HCT116 (cell line): ENCODE results near the gene SERTAD2. TPM values are rescaled to one million over a fixed set of nuclear protein-coding genes. Genes with fewer than 3 reads are reported as not detected.

Experiments
- ATAC-seq: fragments of 200-7000 bp; cut with Tn5 transposase; 2 replicates; pipeline ENCODE4 v1.9.1; 2020; ENCODE audit warnings: mild to moderate bottlenecking, moderate library complexity
- BruUV-seq: library from RNA; stranded (reverse); fragments of 400-500 nt; replicated peaks from 2 replicates; lab custom pipeline; 2021; lab: Mats Ljungman, UMichigan
- CTCF ChIA-PET: fragments of 300-600 bp; sonication (Branson Sonifier 250); formaldehyde crosslinking; loops from one replicate; lab custom pipeline; 2021; ENCODE audit warnings: antibody characterized with exemption; lab: Charles Lee
- POLR2A ChIA-PET: fragments of 300-600, 350-600 bp; sonication (Branson Sonifier 250); formaldehyde crosslinking; loops from one replicate; lab custom pipeline; 2021; ENCODE audit warnings: antibody characterized with exemption; lab: Charles Lee
- RAD21 ChIA-PET, 2 experiments: fragments of 300-600 bp; sonication (Branson Sonifier 250); formaldehyde crosslinking; loops; one replicate each; lab custom pipeline; 2023; ENCODE audit warnings: low total read pairs in 2 of 2; ENCODE audit not compliant: uncharacterized antibody in 2 of 2, unreplicated experiment in 2 of 2, low non-redundant PET in 1 of 2; lab: Charles Lee
- DNase-seq: peaks from one replicate; pipeline ENCODE4 v3.0.0-alpha.2; 2010; ENCODE audit warnings: low read depth, low spot score
- H2AFZ ChIP-seq: fragments of 200-600 bp; shearing (Covaris generic), sonication (generic); 2 replicates; pipeline ENCODE4 v1.6.1; 2017; ENCODE audit warnings: low read depth, mixed run types, mixed read lengths, antibody characterized with exemption, low read length; ENCODE audit not compliant: poor library complexity, severe bottlenecking
- H3K27ac ChIP-seq: 2 replicates; pipeline ENCODE4 v1.5.1; 2012; ENCODE audit warnings: low read depth, low read length
- H3K27me3 ChIP-seq: fragments of 200-600 bp; sonication (generic); 2 replicates; pipeline ENCODE4 v1.6.1; 2016; ENCODE audit warnings: mixed run types, low read length, mixed read lengths; ENCODE audit not compliant: insufficient read depth
- H3K36me3 ChIP-seq, 2 experiments: fragments of 200-500 bp in 1 of 2; fragments of 200-600 bp in 1 of 2; sonication (Bioruptor generic) in 1 of 2; sonication (generic) in 1 of 2; 2 replicates each; pipeline versions ENCODE4 v1.5.1 to v1.6.1; 2014 to 2016; ENCODE audit warnings: low read length in 2 of 2, inconsistent platforms in 1 of 2, mixed read lengths in 1 of 2, mixed run types in 1 of 2; ENCODE audit not compliant: insufficient read depth in 2 of 2, control insufficient read depth in 1 of 2
- H3K4me1 ChIP-seq, 2 experiments: fragments of 200-600 bp in 1 of 2; sonication (generic) in 1 of 2; 2 replicates each; pipeline versions ENCODE4 v1.5.1 to v1.6.1; 2012 to 2017; ENCODE audit warnings: low read length in 2 of 2, inconsistent platforms in 1 of 2, mild to moderate bottlenecking in 1 of 2, mixed read lengths in 1 of 2, mixed run types in 1 of 2, moderate library complexity in 1 of 2; ENCODE audit not compliant: insufficient read depth in 2 of 2, control insufficient read depth in 1 of 2
- H3K4me2 ChIP-seq: fragments of 200-600 bp; sonication (generic); 2 replicates; pipeline ENCODE4 v1.6.1; 2017; ENCODE audit warnings: mixed run types, low read length, mixed read lengths
- H3K4me3 ChIP-seq, 2 experiments: fragments of 200-600 bp in 1 of 2; sonication (generic) in 1 of 2; replicated peaks in 1 of 2; 2 replicates each; pipeline ENCODE4 v1.5.1; 2011 to 2016; ENCODE audit warnings: low read length in 2 of 2, control low read depth in 1 of 2, low read depth in 1 of 2, mild to moderate bottlenecking in 1 of 2, mixed read lengths in 1 of 2, mixed run types in 1 of 2
- H3K79me2 ChIP-seq: fragments of 200-600 bp; sonication (generic); 2 replicates; pipeline ENCODE4 v1.6.1; 2017; ENCODE audit warnings: mild to moderate bottlenecking, mixed run types, low read length, moderate library complexity, mixed read lengths; ENCODE audit not compliant: insufficient read depth
- H3K9ac ChIP-seq: fragments of 200-600 bp; sonication (generic); 2 replicates; pipeline ENCODE4 v1.6.1; 2016; ENCODE audit warnings: low read length, mixed read lengths
- H3K9me2 ChIP-seq: fragments of 200-600 bp; sonication (generic), shearing (Covaris generic); 2 replicates; pipeline ENCODE4 v1.6.1; 2017; ENCODE audit warnings: mixed run types, mild to moderate bottlenecking, moderate library complexity; ENCODE audit not compliant: insufficient read depth
- H3K9me3 ChIP-seq, 2 experiments: fragments of 200-500 bp in 1 of 2; fragments of 200-600 bp in 1 of 2; sonication (Bioruptor generic) in 1 of 2; sonication (generic) in 1 of 2; 2 replicates each; pipeline ENCODE4 v1.6.1; 2014 to 2017; ENCODE audit warnings: low read length in 2 of 2, mixed read lengths in 2 of 2, inconsistent platforms in 1 of 2, low read depth in 1 of 2, mild to moderate bottlenecking in 1 of 2, mixed run types in 1 of 2, moderate library complexity in 1 of 2; ENCODE audit not compliant: control insufficient read depth in 1 of 2, insufficient read depth in 1 of 2
- H4K20me1 ChIP-seq: fragments of 200-600 bp; sonication (generic), shearing (Covaris generic); 2 replicates; pipeline ENCODE4 v1.6.1; 2017; ENCODE audit warnings: mixed run types, mild to moderate bottlenecking, moderate library complexity; ENCODE audit not compliant: insufficient read depth
- CBX3 ChIP-seq: IDR thresholded peaks from 2 replicates; pipeline ENCODE4 v1.6.1; 2012; ENCODE audit warnings: low read depth
- CEBPB ChIP-seq: IDR thresholded peaks from 2 replicates; pipeline ENCODE4 v1.6.1; 2012; ENCODE audit warnings: low read depth
- EGR1 ChIP-seq: IDR thresholded peaks from 2 replicates; pipeline ENCODE4 v1.6.1; 2012; ENCODE audit warnings: low read depth
- ELF1 ChIP-seq: IDR thresholded peaks from 2 replicates; pipeline ENCODE4 v1.6.1; 2012; ENCODE audit warnings: low read depth, borderline replicate concordance
- EZH2 ChIP-seq: fragments of 200-600 bp; sonication (generic); IDR thresholded peaks from 2 replicates; pipeline ENCODE4 v1.6.1; 2017; ENCODE audit warnings: antibody characterized with exemption, mixed run types
- FOSL1 ChIP-seq: IDR thresholded peaks from 2 replicates; pipeline ENCODE4 v1.6.1; 2012; ENCODE audit warnings: low read depth
- JUND ChIP-seq: IDR thresholded peaks from 2 replicates; pipeline ENCODE4 v1.6.1; 2012
- POLR2A ChIP-seq: IDR thresholded peaks from 2 replicates; pipeline ENCODE4 v1.7.0; 2011; ENCODE audit warnings: borderline replicate concordance; ENCODE audit not compliant: insufficient read depth, insufficient read length; ENCODE audit errors: extremely low read depth
- SIN3A ChIP-seq: IDR thresholded peaks from 2 replicates; pipeline ENCODE4 v1.6.1; 2012; ENCODE audit warnings: low read depth
- TCF7L2 ChIP-seq: IDR thresholded peaks from 2 replicates; pipeline ENCODE4 v1.7.0; 2011; ENCODE audit warnings: borderline replicate concordance, inconsistent platforms; ENCODE audit not compliant: insufficient read depth, insufficient read length; ENCODE audit errors: extremely low read depth
- ZFX ChIP-seq: fragments of 450-650 bp; IDR thresholded peaks from 2 replicates; pipeline ENCODE4 v1.6.1; 2017
- ZNF274 ChIP-seq: fragments of 200-500 bp; sonication (Bioruptor generic); IDR thresholded peaks from 2 replicates; pipeline ENCODE4 v1.6.1; 2014; ENCODE audit warnings: mild to moderate bottlenecking, low read depth, low read length, inconsistent platforms
- intact Hi-C: fragments of 100-400 bp; cut with micrococcal nuclease; formaldehyde crosslinking; loops from 2 replicates; pipeline ENCODE4 v1.10.0; 2022
- total RNA-seq: library from RNA; stranded (reverse); gene quantifications from one replicate; pipeline ENCODE4 v1.2.1, GENCODE V29; 2021; ENCODE audit not compliant: unreplicated experiment
- TF ChIP-seq, protein P1 (sequence below), 3 experiments: fragments of 200-600 bp in 1 of 3; sonication (generic) in 1 of 3; IDR thresholded peaks in 2 of 3; conservative IDR thresholded peaks in 1 of 3; 2 replicates each; pipeline ENCODE4 v1.5.1; 2012 to 2017; ENCODE audit warnings: low read depth in 2 of 3, low read length in 2 of 3, antibody characterized with exemption in 1 of 3, borderline replicate concordance in 1 of 3, control low read depth in 1 of 3, mild to moderate bottlenecking in 1 of 3, mixed read lengths in 1 of 3, mixed run types in 1 of 3, moderate library complexity in 1 of 3; ENCODE audit not compliant: insufficient read depth in 1 of 3
- TF ChIP-seq, protein P2 (sequence below): IDR thresholded peaks from 2 replicates; pipeline ENCODE4 v1.6.1; 2012; ENCODE audit warnings: low read depth
- TF ChIP-seq, protein P3 (sequence below): IDR thresholded peaks from 2 replicates; pipeline ENCODE4 v1.6.1; 2012
- TF ChIP-seq, protein P4 (sequence below): IDR thresholded peaks from 2 replicates; pipeline ENCODE4 v1.6.1; 2012

Gene SERTAD2
- total RNA-seq, 1 experiment from 2014 or later: 80.1 TPM

DNA sequence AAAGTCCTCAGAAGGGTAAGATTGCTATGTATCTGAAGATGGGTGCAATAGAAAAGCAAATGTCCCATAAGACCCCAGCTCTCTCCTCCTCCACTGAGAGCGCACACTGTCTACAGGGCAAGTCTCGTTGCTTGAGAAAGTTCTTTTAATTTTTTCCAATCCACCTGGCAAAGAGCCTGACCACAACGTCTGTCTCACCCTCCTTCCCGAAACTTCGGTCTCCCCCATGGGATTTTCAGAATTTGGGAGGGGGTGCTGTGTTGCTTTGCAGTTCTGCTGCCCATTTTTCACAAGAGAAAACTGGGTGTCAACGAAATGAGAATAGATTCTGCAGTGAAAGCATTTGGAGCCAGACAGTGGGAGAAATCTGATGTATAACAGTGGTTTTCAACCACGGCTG, 40.4 kb downstream of the SERTAD2 start:
- TF ChIP-seq, protein P1, sequence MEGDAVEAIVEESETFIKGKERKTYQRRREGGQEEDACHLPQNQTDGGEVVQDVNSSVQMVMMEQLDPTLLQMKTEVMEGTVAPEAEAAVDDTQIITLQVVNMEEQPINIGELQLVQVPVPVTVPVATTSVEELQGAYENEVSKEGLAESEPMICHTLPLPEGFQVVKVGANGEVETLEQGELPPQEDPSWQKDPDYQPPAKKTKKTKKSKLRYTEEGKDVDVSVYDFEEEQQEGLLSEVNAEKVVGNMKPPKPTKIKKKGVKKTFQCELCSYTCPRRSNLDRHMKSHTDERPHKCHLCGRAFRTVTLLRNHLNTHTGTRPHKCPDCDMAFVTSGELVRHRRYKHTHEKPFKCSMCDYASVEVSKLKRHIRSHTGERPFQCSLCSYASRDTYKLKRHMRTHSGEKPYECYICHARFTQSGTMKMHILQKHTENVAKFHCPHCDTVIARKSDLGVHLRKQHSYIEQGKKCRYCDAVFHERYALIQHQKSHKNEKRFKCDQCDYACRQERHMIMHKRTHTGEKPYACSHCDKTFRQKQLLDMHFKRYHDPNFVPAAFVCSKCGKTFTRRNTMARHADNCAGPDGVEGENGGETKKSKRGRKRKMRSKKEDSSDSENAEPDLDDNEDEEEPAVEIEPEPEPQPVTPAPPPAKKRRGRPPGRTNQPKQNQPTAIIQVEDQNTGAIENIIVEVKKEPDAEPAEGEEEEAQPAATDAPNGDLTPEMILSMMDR (IDR thresholded peaks at IDR 0.05 in 2 of 3, conservative IDR thresholded peaks at IDR 0.05 in 1 of 3; ENCODE audit: borderline replicate concordance in 1 of 3, insufficient read depth in 1 of 3, low read depth in 2 of 3, low read length in 2 of 3): no peak
- TF ChIP-seq POLR2A (no peak), CBX3 (no peak), JUND (no peak), EGR1 (no peak), EZH2 (no peak), FOSL1 (no peak), SIN3A (no peak), CEBPB (no peak), ZNF274 (no peak), ELF1 (no peak), ZFX (no peak), TCF7L2 (no peak)
- TF ChIP-seq, protein P2, sequence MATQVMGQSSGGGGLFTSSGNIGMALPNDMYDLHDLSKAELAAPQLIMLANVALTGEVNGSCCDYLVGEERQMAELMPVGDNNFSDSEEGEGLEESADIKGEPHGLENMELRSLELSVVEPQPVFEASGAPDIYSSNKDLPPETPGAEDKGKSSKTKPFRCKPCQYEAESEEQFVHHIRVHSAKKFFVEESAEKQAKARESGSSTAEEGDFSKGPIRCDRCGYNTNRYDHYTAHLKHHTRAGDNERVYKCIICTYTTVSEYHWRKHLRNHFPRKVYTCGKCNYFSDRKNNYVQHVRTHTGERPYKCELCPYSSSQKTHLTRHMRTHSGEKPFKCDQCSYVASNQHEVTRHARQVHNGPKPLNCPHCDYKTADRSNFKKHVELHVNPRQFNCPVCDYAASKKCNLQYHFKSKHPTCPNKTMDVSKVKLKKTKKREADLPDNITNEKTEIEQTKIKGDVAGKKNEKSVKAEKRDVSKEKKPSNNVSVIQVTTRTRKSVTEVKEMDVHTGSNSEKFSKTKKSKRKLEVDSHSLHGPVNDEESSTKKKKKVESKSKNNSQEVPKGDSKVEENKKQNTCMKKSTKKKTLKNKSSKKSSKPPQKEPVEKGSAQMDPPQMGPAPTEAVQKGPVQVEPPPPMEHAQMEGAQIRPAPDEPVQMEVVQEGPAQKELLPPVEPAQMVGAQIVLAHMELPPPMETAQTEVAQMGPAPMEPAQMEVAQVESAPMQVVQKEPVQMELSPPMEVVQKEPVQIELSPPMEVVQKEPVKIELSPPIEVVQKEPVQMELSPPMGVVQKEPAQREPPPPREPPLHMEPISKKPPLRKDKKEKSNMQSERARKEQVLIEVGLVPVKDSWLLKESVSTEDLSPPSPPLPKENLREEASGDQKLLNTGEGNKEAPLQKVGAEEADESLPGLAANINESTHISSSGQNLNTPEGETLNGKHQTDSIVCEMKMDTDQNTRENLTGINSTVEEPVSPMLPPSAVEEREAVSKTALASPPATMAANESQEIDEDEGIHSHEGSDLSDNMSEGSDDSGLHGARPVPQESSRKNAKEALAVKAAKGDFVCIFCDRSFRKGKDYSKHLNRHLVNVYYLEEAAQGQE: no peak
- TF ChIP-seq, protein P3, sequence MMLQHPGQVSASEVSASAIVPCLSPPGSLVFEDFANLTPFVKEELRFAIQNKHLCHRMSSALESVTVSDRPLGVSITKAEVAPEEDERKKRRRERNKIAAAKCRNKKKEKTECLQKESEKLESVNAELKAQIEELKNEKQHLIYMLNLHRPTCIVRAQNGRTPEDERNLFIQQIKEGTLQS: no peak
- TF ChIP-seq, protein P4, sequence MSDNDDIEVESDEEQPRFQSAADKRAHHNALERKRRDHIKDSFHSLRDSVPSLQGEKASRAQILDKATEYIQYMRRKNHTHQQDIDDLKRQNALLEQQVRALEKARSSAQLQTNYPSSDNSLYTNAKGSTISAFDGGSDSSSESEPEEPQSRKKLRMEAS: no peak
- Histone ChIP-seq H3K79me2 (no peaks in the 10 kb centered on the region), H3K4me2 (no peak overlapping the region), H3K27ac (no peak overlapping the region), H3K27me3 (no peaks in the 10 kb centered on the region), H3K9me3 (no peaks in the 10 kb centered on the region), H2AFZ (no peak overlapping the region), H3K4me1 (no peaks in the 10 kb centered on the region), H3K9me2 (no peaks in the 10 kb centered on the region), H3K36me3 (no peaks in the 10 kb centered on the region), H4K20me1 (no peaks in the 10 kb centered on the region), H3K4me3 (no peak overlapping the region), H3K9ac (no peak overlapping the region)
- no TSS peak for BruUV-seq
- ChIA-PET POLR2A (no interaction called here), RAD21 (no interaction called here), CTCF (no interaction called here)
- ATAC-seq (no peak), DNase-seq (no peak)
- intact Hi-C loops: no loop called here
